ENCODE data around the gene PTPN12. TPM values are rescaled to one million over a fixed set of nuclear protein-coding genes. Genes with fewer than 3 reads are reported as not detected.
"Not testable (repeated sequence)": the region's sequence is repeated elsewhere in the genome, so short reads cannot be mapped to it uniquely, and the experiment has no call there.

PTPN12 gene
- total and polyA plus RNA-seq, 7 donors: 16.5 to 52.6 (median 34.0) TPM

- 53 to 58% (median 56%) methylated on average over 1 of the region's 1 CpG for WGBS, 3 donors
- DNase-seq (no peak), ATAC-seq (no peak)
- Histone ChIP-seq H3K4me1 (peaks cover 6% of the 10 kb centered on the region), H3K4me3 (no peak overlapping the region), H3K27me3 (ENCODE audit: insufficient read depth in 3 of 3, low read length in 2 of 3) (no peaks in the 10 kb centered on the region), H3K9me3 (no peaks in the 10 kb centered on the region), H3K36me3 (ENCODE audit: insufficient read depth in 1 of 2, low read depth in 1 of 2) (no peaks in the 10 kb centered on the region), H3K27ac (no peak overlapping the region)
- TF ChIP-seq CTCF (IDR thresholded peaks at IDR 0.05): no peak
- intact Hi-C loops (cut with DNase I): no loop called here
These were observed 35.9 kb upstream of the PTPN12 start for GRCh38 chr7:77501192-77501515.

- Histone ChIP-seq H3K4me3 (no peak overlapping the region), H3K27ac (no peak overlapping the region), H3K4me1 (no peaks in the 10 kb centered on the region), H3K36me3 (ENCODE audit: insufficient read depth in 1 of 2, low read depth in 1 of 2) (no peaks in the 10 kb centered on the region), H3K27me3 (ENCODE audit: insufficient read depth in 3 of 3, low read length in 2 of 3) (no peaks in the 10 kb centered on the region), H3K9me3 (no peaks in the 10 kb centered on the region)
- TF ChIP-seq CTCF (IDR thresholded peaks at IDR 0.05): no peak
- ATAC-seq: no peak
- intact Hi-C loops (cut with DNase I): no loop called here
- no peak for DNase-seq
These were observed 32.1 kb upstream of the PTPN12 start for GRCh38 chr7:77504951-77505350.

- H3K36me3 ChIP-seq (ENCODE audit: insufficient read depth in 1 of 2, low read depth in 1 of 2): no peaks in the 10 kb centered on the region
- WGBS, 3 donors: 95 to 100% (median 96%) methylated on average over 1 of the region's 1 CpG
- H3K27ac ChIP-seq: no peak overlapping the region
- H3K9me3 ChIP-seq: no peaks in the 10 kb centered on the region
- intact Hi-C loops (cut with DNase I): no loop called here
- DNase-seq: no peak
- H3K27me3 ChIP-seq (ENCODE audit: insufficient read depth in 3 of 3, low read length in 2 of 3): no peaks in the 10 kb centered on the region
- no peak for TF ChIP-seq CTCF (IDR thresholded peaks at IDR 0.05)
- H3K4me3 ChIP-seq: no peak overlapping the region
- no peak for ATAC-seq
- no peaks in the 10 kb centered on the region for H3K4me1 ChIP-seq
These were observed 30.2 kb upstream of the PTPN12 start for GRCh38 chr7:77506899-77507298.

GRCh38 chr7:77513002-77513670 lies 24.0 kb upstream of the PTPN12 start:
- H3K4me1 ChIP-seq; H3K4me3 ChIP-seq; ATAC-seq; H3K27ac ChIP-seq; intact Hi-C loops (cut with DNase I); H3K9me3 ChIP-seq; H3K36me3 ChIP-seq (ENCODE audit: insufficient read depth in 1 of 2, low read depth in 1 of 2); H3K27me3 ChIP-seq (ENCODE audit: insufficient read depth in 3 of 3, low read length in 2 of 3); DNase-seq: not testable (repeated sequence)
- 73 to 83% (median 78%) methylated on average over 3 of the region's 5 CpGs for WGBS, 3 donors

- H3K4me3 ChIP-seq: no peak overlapping the region
These were observed 21.0 kb upstream of the PTPN12 start for GRCh38 chr7:77516085-77516484.

More at GRCh38 chr7:77516085-77516484, 21.0 kb upstream of the PTPN12 start:
- WGBS, 3 donors: 92 to 95% (median 93%) methylated on average over 3 of the region's 3 CpGs
- no peak for ATAC-seq
- DNase-seq: no peak
- Histone ChIP-seq H3K27ac (no peak overlapping the region), H3K9me3 (no peaks in the 10 kb centered on the region), H3K27me3 (ENCODE audit: insufficient read depth in 3 of 3, low read length in 2 of 3) (no peaks in the 10 kb centered on the region), H3K36me3 (ENCODE audit: insufficient read depth in 1 of 2, low read depth in 1 of 2) (no peaks in the 10 kb centered on the region), H3K4me1 (no peaks in the 10 kb centered on the region)
- intact Hi-C loops (cut with DNase I): no loop called here
- no peak for TF ChIP-seq CTCF (IDR thresholded peaks at IDR 0.05)
